ENCODE measurements around the gene DOHH.

DNA sequence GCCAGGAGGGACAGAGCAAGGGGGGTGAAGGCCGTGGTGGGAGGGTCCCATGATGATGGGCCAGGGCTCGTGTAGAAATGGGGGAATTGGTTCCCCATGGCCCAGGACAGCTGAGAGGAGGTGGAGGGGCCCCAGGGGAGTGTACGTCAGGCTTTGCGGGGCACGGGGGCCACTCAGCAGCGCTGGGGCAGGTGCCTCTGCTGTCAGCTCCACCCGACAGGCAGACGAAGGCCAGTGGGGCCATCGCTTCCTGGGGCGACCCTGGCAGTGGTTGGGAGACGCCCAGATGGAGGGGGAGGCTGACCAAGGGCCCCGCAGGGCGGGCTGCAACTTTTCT, 36.6 kb upstream of the DOHH start:
- no peak for TF ChIP-seq CTCF (IDR thresholded peaks at IDR 0.05; ENCODE audit: extremely low read depth in 1 of 2, insufficient read depth in 1 of 2, low read depth in 1 of 2, low read length in 2 of 2)
- TF ChIP-seq JUN (IDR thresholded peaks at IDR 0.05; ENCODE audit: borderline replicate concordance, insufficient read depth, insufficient read length, low read depth), result no peak

Data from endothelial cell of umbilical vein (primary cell).